ENCODE data around the gene ALG2. TPM values are rescaled to one million over a fixed set of nuclear protein-coding genes. Genes with fewer than 3 reads are reported as not detected.

ALG2 gene
- total and polyA plus RNA-seq, 4 donors = 26.1 to 44.4 (median 37.1) TPM

DNA sequence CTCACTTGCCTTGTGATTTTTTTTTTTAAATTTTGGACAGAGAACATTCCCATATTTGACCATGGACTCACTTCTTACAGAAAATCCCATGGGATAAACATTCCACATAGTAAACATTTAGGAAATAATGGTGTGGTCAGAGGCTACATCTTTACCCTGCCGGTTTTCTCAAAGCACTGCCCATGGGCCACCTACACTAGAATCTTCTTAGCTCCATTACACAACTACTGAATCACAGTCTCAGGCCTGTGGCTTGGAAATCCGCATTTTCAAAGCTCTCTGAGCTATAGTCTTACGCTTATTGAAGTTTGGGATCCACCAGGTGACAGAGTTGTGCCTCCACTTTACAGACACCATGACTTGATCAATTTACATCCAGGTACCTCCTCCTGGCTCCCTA, 39.4 kb downstream of the ALG2 start:
- 90 to 93% methylated on average over 3 of the region's 3 CpGs for WGBS, 2 donors
- DNase-seq = no peak
- H3K36me3 ChIP-seq (ENCODE audit: control insufficient read depth in 4 of 4, insufficient read depth in 4 of 4, low read length in 4 of 4) = no peaks in the 10 kb centered on the region
- no peak overlapping the region for H3K27ac ChIP-seq (ENCODE audit: low read depth in 1 of 2, low read length in 1 of 2)
- no peak overlapping the region for H3K4me3 ChIP-seq
- ATAC-seq (ENCODE audit: insufficient read depth, low FRiP score) = no peak
- H3K9ac ChIP-seq (ENCODE audit: insufficient read depth in 1 of 2, low read length in 2 of 2) = no peak overlapping the region
- H3K4me1 ChIP-seq (ENCODE audit: control insufficient read depth in 5 of 5, insufficient read depth in 5 of 5, low read length in 5 of 5) = peaks cover 0 to 17% (median 5%) of the 10 kb centered on the region in 5 donors
- peaks cover 0 to 1% (median 0%) of the 10 kb centered on the region in 3 donors for H3K27me3 ChIP-seq (ENCODE audit: control insufficient read depth in 3 of 3, insufficient read depth in 3 of 3, low read length in 2 of 3)
- H3K9me3 ChIP-seq (ENCODE audit: control insufficient read depth in 4 of 4, insufficient read depth in 3 of 4, low read length in 3 of 4) = no peaks in the 10 kb centered on the region
- TF ChIP-seq, protein P1, sequence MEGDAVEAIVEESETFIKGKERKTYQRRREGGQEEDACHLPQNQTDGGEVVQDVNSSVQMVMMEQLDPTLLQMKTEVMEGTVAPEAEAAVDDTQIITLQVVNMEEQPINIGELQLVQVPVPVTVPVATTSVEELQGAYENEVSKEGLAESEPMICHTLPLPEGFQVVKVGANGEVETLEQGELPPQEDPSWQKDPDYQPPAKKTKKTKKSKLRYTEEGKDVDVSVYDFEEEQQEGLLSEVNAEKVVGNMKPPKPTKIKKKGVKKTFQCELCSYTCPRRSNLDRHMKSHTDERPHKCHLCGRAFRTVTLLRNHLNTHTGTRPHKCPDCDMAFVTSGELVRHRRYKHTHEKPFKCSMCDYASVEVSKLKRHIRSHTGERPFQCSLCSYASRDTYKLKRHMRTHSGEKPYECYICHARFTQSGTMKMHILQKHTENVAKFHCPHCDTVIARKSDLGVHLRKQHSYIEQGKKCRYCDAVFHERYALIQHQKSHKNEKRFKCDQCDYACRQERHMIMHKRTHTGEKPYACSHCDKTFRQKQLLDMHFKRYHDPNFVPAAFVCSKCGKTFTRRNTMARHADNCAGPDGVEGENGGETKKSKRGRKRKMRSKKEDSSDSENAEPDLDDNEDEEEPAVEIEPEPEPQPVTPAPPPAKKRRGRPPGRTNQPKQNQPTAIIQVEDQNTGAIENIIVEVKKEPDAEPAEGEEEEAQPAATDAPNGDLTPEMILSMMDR (IDR thresholded peaks at IDR 0.05; ENCODE audit: control extremely low read depth, extremely low read depth) = no peak

DNA sequence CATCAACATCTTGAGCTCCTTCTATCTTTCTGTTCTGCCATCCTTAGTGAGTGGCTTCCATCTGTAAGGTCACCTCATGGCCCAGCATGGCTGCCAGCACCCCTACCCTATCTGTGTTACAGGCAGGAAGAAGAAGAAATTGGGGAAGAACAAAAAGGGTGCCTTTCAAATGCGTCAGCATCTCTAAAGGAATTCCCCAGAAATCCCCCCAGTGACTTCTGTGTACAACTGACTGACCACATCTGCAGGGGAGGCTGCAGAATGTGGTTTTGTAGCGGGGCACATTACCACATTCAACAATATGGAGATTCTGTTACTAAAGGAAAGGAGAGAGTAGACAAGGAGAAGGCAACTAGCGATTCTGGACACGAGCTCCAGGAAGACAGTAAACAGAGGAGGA, 40.1 kb downstream of the ALG2 start:
- no peak overlapping the region for H3K4me3 ChIP-seq
- H3K36me3 ChIP-seq (ENCODE audit: control insufficient read depth in 4 of 4, insufficient read depth in 4 of 4, low read length in 4 of 4) = no peaks in the 10 kb centered on the region
- no peaks in the 10 kb centered on the region for H3K9me3 ChIP-seq (ENCODE audit: control insufficient read depth in 4 of 4, insufficient read depth in 3 of 4, low read length in 3 of 4)
- DNase-seq (no peak), ATAC-seq (ENCODE audit: insufficient read depth, low FRiP score) (no peak)
- no peak overlapping the region for H3K9ac ChIP-seq (ENCODE audit: insufficient read depth in 1 of 2, low read length in 2 of 2)
- 32 to 62% methylated on average over 4 of the region's 4 CpGs for WGBS, 2 donors
- TF ChIP-seq, protein P1 (IDR thresholded peaks at IDR 0.05; ENCODE audit: control extremely low read depth, extremely low read depth) = no peak
- no peak overlapping the region for H3K27ac ChIP-seq (ENCODE audit: low read depth in 1 of 2, low read length in 1 of 2)
- peaks cover 0 to 17% (median 5%) of the 10 kb centered on the region in 5 donors for H3K4me1 ChIP-seq (ENCODE audit: control insufficient read depth in 5 of 5, insufficient read depth in 5 of 5, low read length in 5 of 5)
- H3K27me3 ChIP-seq (ENCODE audit: control insufficient read depth in 3 of 3, insufficient read depth in 3 of 3, low read length in 2 of 3) = no peaks in the 10 kb centered on the region

DNA sequence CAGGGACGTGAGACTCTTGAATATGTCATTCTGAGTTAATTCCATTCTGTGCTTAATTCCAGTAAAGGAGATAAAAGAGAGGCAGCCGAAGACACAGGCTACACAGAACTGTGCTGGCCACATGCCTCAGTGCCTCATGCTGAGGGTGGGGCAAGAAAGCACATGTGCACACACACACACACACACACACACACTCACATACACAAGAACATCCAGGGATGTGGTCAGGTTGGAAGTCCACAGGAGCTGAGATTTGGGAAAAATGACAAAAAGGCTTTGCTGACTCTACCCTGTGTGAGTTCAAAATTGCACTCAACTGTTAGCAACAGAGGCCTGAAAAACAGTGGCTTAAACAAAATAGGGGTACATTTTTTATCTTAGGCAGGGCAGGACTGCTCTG, 40.5 kb downstream of the ALG2 start:
- 63 to 80% methylated on average over 2 of the region's 2 CpGs for WGBS, 2 donors
- Histone ChIP-seq H3K27ac (ENCODE audit: low read depth in 1 of 2, low read length in 1 of 2) (no peak overlapping the region), H3K9ac (ENCODE audit: insufficient read depth in 1 of 2, low read length in 2 of 2) (no peak overlapping the region), H3K4me3 (no peak overlapping the region), H3K4me1 (ENCODE audit: control insufficient read depth in 5 of 5, insufficient read depth in 5 of 5, low read length in 5 of 5) (peaks cover 0 to 17% (median 5%) of the 10 kb centered on the region in 5 donors), H3K36me3 (ENCODE audit: control insufficient read depth in 4 of 4, insufficient read depth in 4 of 4, low read length in 4 of 4) (no peaks in the 10 kb centered on the region), H3K9me3 (ENCODE audit: control insufficient read depth in 4 of 4, insufficient read depth in 3 of 4, low read length in 3 of 4) (no peaks in the 10 kb centered on the region), H3K27me3 (ENCODE audit: control insufficient read depth in 3 of 3, insufficient read depth in 3 of 3, low read length in 2 of 3) (no peaks in the 10 kb centered on the region)
- TF ChIP-seq, protein P1 (IDR thresholded peaks at IDR 0.05; ENCODE audit: control extremely low read depth, extremely low read depth) = no peak
- ATAC-seq (ENCODE audit: insufficient read depth, low FRiP score) (no peak), DNase-seq (no peak)

DNA sequence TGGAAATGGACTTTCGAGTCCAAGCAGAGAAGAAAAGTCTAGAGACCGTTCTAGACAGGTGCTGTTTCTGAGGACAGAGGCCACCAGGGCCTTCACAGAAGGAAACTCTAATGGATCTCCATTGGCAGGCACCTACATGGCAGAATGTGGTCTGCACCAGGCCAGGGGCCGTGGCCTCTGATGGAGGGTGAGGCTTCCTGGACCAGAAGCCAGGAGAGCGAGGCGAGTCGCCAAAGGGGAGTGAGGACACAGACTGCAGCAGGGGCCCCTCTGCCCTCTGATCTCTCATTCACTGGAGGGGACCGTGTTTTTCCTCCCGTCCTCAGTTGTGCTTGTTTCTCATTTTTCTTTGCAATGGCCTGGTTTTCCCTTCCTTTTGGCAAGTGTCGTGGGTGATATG, 41.1 kb downstream of the ALG2 start:
- H3K4me1 ChIP-seq (ENCODE audit: control insufficient read depth in 5 of 5, insufficient read depth in 5 of 5, low read length in 5 of 5) = peaks cover 0 to 17% (median 5%) of the 10 kb centered on the region in 5 donors
- H3K4me3 ChIP-seq = no peak overlapping the region
- H3K9ac ChIP-seq (ENCODE audit: insufficient read depth in 1 of 2, low read length in 2 of 2) = no peak overlapping the region
- H3K27me3 ChIP-seq (ENCODE audit: control insufficient read depth in 3 of 3, insufficient read depth in 3 of 3, low read length in 2 of 3) = no peaks in the 10 kb centered on the region
- ATAC-seq (ENCODE audit: insufficient read depth, low FRiP score) (no peak), DNase-seq (no peak)
- TF ChIP-seq, protein P1 (IDR thresholded peaks at IDR 0.05; ENCODE audit: control extremely low read depth, extremely low read depth) = no peak
- H3K9me3 ChIP-seq (ENCODE audit: control insufficient read depth in 4 of 4, insufficient read depth in 3 of 4, low read length in 3 of 4) = no peaks in the 10 kb centered on the region
- WGBS, 2 donors = 78 to 83% methylated on average over 9 of the region's 9 CpGs
- no peak overlapping the region for H3K27ac ChIP-seq (ENCODE audit: low read depth in 1 of 2, low read length in 1 of 2)
- H3K36me3 ChIP-seq (ENCODE audit: control insufficient read depth in 4 of 4, insufficient read depth in 4 of 4, low read length in 4 of 4) = no peaks in the 10 kb centered on the region
